GM21526 (cell line): ENCODE data around the gene INPP5K.
"Not testable (repeated sequence)": the region's sequence is repeated elsewhere in the genome, so short reads cannot be mapped to it uniquely, and the experiment has no call there.

Source experiments
- ATAC-seq: cut with Tn5 transposase; IDR thresholded peaks from one replicate; pipeline ENCODE4 v1.9.1; 2021; ENCODE audit warnings: moderate library complexity; ENCODE audit not compliant: unreplicated experiment, low FRiP score

Gene INPP5K

DNA sequence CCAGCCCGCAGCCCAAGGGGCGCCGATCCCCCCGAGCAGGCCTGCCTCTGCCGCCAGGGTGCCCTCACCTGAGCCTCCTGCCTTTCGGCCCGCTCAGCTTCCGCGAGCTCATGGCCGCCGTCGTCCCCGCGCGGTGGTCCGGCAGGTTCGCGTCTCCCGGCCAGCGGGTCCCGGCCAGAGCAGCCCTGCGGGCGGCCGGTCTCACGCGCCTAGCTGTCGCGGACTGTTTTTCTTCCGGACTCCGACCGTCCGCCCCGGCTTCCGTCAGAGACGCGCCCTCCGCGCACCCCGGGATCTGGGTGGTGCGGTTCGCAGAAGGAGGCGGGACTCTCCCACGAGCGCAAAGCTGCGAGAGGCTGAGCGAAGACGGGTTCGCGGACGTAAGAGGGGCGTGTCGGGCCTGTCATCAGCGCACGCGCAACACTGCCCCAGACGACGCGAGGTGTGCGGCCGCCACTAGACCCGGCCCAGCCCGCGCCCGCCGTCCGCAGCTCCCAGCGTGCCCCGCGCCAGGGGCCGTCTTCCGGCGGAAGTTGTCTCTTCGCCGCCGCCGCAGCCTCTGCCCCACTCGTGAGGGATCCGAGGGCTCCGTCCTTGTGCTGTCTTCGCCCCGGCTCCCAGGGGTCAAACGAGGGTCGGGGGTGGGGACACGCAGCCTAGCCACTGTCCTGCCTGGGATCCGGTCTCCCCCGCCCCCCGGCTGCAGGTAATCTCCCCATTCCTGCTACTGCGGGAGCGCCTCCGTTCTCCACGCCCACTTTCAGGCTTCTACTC, at the start of gene INPP5K:
Gene INPP5K (minus strand): TSS at position 225 of the 774 bp plus-strand sequence. CDS start 113 bp downstream, at position 112.
- ATAC-seq, result peak; percentile 88

DNA sequence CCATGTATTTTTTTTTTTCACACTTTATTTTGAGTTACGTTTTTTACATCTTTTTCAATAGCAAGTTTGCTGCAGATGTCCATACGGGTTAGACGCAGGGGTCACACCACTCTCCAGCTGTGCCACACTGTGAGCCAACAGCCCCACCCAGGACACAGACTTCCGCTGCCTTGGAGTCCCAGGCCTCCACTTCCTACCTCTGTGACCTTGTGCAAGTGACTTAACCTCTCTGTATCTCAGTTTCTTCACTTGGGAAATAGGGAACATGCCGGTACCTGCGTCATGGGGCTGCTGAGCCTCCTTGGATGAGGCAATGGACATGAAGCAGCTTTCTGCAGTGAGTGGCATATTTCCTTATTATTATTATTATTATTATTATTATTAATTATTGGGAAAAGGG, 49.5 kb upstream of the INPP5K start:
- ATAC-seq, result no peak

DNA sequence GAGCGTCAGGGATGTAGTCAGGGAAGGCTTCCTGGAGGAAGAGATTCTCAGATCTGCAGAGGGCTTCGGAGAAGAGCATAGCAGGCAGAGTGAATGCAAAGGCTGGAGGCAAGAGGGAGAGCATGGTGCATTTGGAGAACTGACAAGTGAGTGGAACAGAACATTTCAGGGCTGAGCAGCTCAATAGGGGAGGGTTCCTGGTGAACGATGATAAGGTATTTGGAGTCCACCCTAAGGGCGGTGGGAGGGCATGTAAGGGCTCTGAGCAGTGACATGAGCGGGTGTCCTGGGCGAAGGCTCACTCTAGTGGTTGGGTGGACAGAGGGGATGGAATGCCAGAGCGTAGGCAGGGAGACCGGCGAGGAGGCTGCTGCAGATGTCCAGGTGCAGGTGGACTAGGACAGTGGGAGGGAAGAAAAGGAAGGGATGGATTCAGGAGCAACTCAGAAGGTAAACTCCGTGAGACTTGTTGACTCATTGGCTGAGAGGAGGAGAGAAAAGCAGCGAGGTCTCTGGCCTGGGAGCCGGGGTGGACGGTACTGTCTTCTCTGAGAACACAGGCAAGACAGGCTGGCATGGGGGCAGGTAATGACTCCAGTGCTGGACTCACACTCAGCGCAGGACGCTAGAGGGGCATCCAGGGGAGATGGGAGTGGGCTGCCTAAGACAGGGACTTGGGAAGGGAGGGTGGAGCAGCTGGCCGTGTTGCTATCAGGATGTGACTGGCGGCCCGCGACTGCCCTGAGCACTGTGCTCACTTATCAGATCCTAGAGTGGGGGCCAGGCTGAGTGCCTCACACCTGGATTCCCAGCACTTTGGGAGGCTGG, 47.6 kb upstream of the INPP5K start:
- no peak for ATAC-seq

DNA sequence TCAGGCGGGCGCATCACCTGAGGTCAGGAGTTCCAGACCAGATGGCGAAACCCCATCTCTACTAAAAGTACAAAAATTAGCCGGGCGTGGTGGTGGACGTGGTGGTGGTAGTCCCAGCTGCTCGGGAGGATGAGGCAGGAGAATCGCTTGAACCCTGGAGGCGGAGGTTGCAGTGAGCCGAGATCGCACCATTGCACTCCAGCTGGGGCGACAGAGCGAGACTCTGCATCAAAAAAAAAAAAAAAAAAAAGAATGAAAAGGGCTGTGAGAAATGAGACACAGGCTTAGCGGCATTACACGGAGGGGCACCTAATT, 47.0 kb upstream of the INPP5K start:
- not testable (repeated sequence) for ATAC-seq

DNA sequence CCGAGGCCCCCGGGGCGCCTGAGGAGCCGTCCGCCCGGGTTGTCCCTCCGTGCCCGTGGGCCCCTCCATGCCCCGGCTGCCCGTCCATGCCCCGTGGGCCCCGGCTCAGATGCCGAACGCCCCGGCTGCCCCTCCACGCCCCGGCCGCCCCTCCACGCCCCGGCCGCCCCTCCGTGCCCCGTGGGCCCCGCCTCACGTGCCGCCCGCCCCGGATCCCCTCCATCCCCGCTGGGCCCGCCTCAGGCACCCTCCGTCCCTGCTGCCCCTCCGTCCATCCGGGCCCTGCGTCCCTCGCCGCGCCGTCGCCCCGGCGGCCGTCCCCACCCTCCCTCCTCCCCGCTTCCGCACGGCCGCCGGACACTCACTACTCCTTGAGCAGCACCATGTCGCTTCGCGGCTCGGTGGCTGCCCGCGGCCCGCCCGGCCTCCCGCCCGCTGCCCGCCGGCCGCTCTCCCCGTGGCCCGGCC, 45.8 kb upstream of the INPP5K start:
- peak; percentile 25 for ATAC-seq

DNA sequence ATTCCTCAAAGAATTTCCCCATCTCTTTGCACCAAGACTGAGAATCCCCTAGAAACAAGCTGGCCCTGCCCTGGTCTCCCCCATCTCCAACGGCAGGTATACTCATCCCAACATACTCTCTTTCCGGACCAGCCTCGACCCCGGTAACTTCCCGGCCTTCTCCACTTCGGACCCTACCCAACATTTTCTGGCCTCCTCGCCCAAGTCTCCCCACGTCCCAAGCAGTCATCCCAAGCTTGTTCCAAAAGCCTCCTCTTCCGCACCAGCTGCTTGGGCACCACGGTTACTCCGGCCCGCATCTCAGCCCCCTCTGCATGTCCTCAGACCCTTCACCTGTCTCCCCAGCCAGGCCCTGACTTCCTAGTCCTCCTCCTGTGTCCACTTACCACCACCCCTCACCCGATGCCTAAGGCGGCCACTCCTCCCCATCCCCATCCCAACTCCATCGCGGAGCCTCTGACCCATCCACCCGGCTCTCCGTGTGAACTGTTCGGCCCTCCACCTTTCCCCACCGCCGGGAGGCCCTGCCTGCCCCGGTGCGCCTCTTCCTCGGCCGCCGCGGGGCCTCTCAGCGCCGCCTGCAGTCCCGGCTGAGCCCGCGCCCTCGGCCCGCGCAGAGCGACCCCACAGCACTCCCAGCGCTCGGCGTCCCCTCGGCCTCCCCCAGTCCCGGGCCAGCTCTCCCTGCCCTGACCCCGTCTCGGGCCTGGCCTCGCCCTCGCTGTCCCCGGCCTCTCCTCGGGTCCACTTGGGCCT, 45.2 kb upstream of the INPP5K start:
- ATAC-seq, result peak; percentile 23

DNA sequence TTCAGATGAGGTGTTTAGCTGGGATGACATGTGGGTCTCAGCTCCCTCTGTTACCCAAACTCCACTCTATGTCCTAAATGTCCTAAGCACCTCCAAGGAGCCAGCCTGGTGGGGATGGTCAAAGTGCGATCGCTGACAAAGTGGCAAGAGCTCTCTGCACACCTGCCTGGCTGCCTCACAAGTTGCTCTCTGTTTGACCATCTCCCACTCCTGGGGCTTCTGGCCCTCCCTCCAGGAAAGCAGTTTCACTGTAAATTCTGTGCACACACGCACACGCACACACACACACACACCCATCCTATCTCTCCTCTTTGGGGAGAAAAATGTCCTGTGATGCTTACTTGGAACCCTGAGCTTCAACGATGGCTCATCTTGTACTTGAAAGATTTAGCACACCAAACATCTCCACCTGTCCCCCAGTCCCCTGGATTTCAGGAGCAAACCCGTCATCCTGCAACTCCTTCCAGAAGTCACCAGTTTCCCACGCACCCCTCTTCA, 44.5 kb upstream of the INPP5K start:
- no peak for ATAC-seq

DNA sequence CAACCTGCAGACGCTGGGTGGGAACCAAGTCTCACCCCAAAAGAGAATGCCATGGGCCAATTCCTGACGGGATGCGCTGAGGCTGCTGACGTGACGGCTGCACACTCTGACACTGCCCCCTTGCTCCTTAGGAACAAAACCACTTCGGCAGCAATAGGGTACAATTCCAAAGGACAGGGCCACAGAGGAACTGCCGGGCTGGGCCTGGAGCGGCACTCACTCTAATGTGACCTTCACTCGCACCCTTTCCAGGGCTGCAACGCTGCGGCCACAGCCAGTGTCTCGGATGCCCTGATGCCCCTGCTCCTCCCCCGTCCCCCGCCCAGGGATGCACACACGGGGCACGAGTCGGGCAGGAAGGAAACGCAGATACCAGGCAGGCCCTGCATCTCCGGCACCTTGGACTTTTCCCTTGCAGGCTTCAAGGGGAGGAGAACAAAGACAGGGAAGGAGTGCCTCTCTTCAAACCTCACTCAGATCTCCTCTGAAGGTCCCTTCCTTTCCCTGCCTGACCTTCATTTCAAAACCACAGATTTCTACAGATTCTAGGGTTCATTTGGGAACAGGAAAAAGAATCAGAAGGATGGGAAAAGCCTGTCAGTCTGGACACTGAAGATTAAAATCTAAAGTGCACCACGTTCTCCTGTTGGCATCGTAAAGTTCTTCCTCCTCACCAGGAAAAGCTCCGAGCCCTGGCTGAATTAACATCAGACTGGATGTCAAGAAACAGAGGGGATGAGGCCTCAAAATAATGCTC, 43.9 kb upstream of the INPP5K start:
- no peak for ATAC-seq

DNA sequence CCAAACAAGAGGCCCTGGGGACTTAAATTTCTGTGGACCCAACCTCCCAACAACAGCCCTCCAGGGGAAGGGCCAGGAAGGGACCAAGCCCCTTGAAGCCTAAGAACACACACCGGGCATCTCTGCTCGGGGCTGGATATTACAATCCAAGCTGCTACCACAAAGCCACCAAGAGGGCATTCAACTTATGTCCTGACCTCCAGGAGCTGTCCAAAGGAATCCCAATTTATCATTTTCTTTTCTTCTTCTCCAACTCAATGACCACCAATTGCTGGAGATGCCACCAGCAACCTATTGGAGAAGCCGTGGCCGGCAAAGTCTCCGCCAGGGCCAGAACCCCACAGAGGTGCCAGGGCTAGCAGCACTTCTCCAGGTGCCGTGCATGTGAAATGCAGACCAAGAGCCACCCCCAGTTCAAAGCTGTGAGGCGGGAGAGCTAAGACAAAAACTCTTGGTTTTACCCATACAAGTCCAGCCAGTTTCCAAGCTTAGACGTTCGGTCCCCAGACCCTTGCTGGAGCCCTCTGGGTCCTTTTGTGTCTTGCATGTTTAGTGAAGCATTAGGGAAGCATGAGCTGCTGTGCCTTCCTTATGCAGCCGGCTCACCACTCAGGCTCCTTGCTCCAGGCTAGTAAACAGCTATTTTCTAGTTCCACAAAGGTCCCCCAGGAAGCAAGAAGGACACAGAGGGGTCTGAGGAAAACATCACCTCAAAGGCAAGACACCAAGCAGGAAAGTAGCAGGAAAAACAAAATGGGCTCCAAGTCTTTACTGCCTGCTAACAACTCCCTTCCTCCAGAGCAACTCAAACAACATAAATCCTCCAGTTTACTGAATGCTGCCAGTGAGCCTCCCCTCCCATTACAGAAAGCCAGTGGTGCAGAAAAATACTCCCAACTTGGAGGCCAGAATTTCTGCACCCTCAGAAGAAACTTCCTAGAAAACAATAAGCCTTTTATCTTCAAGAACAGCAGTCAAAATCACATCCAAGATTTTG, 42.9 kb upstream of the INPP5K start:
- ATAC-seq, result no peak

DNA sequence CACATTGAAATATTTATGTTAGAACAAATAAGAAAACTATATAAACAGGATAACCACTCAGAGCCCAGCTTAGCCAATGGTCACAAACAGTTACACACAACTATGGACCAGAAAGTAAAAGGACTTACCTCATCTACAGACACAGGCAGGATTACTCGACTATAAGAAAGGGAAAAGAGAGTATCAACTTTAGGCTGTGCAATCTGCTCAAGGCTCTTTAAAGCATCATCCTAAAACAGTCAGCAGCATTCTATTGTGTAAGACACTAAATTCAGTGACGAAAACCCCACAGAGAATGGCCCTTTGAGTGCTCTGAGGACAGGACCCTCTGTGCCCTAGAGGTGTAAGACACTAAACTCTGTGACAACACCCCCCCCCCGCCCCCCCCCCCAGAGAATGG, 42.0 kb upstream of the INPP5K start:
- no peak for ATAC-seq

DNA sequence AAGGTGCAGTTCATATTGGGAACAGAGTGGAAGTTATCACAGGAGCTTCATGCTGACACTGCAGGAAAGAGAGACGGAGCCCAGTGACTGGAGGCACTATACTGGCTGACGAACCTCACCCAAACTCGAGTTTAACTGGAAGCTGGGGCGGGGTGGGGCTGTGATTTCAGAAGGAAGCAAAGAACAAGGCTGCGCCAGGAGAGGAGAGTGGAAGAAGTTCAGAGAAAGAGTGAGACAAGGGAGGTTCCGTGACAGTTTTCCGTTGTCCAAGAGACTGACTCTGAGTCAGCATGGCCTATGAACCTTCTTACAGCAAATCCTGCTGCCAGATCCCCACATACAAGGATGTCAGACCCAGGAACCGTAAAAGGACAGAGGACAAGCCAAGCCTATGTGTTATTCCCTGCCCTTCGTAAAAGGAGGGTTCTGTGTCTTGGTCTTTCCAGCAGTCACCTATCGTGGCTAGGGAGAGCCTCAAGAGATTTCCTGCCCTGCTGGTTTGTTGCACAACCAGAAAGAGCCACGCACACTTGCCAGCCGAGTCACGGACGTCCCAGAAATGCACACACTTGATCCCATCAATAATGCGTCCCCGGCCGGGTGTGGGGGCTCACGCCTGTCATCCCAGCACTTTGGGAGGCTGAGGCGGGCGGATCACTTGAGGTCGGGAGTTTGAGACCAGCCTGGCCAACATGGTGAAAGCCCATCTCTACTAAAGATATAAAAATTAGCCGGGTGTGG, 41.1 kb upstream of the INPP5K start:
- no peak for ATAC-seq

DNA sequence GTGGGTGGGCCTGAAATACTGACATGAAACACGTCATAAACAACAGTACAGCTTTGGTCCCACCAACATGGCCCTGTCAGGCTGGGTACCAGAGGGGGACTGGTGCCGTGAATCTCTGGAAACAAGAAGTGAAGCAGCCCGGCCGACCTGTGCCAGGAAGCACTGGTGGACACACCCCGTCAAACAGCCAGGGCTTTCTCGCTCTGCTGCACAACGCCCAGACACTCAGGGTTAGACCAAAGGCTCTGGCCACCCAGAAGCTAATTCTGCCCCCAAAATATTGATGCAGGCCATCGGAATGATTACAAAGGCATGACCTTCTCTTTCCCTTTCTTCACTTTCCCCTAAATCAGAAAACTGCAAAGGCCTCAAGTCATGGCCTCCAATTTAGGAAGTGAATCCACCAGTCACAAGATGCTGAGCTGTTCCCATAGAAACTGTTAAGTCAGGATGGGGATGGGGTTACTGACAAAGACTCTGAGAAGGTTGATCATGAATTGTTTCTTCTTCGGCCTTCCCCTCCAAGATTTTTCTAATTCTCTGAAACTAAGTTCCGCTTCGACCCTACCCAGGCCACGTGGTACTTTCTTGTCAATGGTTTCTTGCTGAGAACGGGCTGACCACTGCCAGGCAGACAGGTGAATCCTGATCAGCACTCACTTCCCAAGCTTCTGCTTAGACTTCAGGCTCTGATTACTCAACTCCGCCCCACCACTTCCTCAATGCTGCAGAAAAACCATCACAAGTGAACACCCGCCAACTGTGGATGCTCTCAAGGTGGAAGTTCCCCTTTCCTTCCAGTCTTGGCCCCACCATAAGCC, 39.4 kb upstream of the INPP5K start:
- ATAC-seq, result no peak

DNA sequence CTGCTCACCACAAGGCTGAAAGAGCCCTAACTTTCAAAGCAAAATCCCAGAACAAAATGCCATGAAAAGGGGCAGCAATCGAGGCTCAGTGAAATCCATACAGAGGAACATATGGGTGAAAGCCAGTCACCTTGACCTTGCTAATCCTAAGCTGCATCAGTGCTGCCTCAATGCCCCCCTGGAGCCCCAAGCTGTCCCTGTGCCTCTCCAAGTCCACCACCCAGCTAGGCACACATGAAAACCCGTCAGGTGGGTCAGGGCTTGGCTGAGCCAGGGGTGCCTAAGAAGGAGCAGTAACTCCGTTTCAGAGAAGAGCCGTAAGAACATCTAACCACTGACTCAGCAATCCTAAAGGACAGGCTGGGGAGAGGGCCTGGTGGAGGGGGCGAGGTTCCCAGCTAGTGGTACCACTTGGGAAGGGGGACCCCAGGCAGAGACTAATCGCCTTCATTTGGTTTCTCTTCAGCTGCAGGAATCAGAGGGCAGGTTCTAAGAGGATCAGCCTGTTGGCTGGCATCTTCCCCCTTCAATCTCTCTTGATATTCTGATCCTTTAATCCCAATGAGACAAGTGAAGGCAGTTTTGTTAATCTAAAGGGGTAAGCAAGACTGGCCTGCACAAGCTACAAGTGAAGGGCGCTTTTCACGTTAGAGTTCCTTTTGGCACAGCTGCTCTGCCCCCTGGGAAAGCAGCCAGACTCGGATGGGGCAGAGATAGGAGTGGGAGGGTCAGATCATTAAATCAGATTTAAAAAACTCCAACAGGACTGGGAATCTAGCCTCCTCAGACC, 38.5 kb upstream of the INPP5K start:
- no peak for ATAC-seq

DNA sequence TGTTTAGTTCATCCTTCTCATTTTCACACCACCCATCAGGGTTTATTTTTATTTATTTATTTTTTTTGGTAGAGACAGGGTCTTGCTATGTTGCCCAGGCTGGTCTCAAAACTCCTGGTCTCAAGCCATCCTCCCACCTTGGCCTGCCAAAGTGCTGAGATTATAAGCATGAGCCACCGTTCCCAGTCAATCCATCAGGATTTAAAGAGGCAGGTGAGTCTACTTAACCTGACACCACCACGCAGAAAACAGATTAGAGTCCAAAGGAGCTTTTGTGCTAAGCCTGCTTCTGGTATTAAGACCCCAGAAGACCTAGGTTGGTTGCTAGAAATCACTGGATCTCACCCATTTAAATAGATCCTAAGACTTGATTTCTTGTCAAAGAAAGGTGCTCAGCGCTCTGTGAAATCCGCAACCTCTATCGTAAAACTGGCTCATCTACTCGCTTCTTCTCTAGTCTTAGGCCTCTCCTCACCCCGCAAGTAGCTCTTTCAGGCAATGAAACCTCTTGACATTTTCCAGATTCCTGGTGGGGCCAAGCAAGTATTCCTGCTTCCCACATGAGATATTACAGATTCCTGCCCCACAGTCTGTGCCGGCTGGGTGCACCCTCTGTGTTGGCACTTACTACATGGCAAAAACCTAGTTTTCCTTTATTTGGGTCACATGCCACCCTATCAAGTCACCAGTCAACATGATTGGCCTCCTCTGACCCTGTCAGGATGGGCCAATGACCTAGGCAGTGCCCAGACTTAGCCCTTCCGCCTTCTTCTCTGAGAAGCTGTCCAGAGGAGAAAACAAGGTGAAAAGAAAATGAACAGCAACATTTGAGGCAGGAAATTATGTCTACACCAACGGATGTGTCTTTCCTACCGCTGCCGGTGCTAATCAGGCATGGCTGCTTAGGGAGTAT, 37.2 kb upstream of the INPP5K start:
- ATAC-seq, result no peak

DNA sequence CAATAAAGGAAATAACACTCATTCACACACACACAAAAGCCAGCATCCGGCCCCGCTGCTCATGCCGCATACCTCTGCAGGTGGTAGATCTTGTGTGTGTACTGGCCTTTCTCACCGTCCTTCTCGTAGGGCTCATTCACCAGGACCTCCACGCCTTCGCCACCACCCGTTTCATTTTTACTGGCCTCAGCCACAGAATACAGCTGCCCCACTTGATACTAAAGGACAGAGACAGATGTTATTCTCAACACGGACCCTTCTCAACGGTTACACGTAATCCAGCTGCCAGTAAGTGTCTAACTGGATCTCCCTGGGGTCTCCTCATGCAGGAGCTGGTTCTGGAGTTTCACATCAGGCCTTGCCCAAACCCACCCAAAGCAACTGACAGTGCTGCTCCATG, 36.5 kb upstream of the INPP5K start:
- ATAC-seq, result no peak

DNA sequence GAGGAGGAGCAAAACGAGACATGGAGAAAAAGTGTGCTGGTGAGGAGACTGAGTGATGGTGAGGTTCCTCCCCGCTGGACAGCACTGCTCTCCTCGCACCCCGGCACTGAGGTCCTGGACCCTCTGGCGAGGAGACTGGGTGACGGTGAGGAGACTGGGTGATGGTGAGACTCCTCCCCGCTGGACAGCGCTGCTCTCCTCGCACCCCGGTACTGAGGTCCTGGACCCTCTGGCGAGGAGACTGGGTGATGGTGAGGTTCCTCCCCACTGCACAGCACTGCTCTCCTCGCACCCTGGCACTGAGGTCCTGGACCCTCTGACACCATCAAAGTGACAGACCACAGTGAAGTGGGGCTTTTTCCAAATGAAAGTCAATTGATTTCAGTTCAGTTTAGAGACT, 35.3 kb upstream of the INPP5K start:
- no peak for ATAC-seq
